HG03139 (cell line): Measurements from ENCODE around the gene BAZ1B.
"Not testable (repeated sequence)": the region's sequence is repeated elsewhere in the genome, so short reads cannot be mapped to it uniquely, and the experiment has no call there.

ENCODE experiments used
- ATAC-seq: cut with Tn5 transposase; IDR thresholded peaks from one replicate; pipeline ENCODE4 v1.9.1; 2021; ENCODE audit not compliant: unreplicated experiment

Gene BAZ1B

GRCh38 chr7:73509463-73509862 is 12.6 kb downstream of the BAZ1B start:
- ATAC-seq = no peak

GRCh38 chr7:73507556-73507955 is 14.5 kb downstream of the BAZ1B start:
- no peak for ATAC-seq

GRCh38 chr7:73504920-73505319 is 17.2 kb downstream of the BAZ1B start:
- no peak for ATAC-seq

- ATAC-seq = no peak
Measured at GRCh38 chr7:73504017-73504416, 18.1 kb downstream of the BAZ1B start.

GRCh38 chr7:73503229-73503628 is 18.9 kb downstream of the BAZ1B start:
- ATAC-seq = no peak

- ATAC-seq = no peak
Measured at GRCh38 chr7:73496626-73497025, 25.5 kb downstream of the BAZ1B start.

GRCh38 chr7:73495507-73495906 is 26.6 kb downstream of the BAZ1B start:
- ATAC-seq = not testable (repeated sequence)

GRCh38 chr7:73489976-73490375 is 32.1 kb downstream of the BAZ1B start:
- no peak for ATAC-seq

- ATAC-seq = no peak
Measured at GRCh38 chr7:73487486-73487885, 34.6 kb downstream of the BAZ1B start.

- no peak for ATAC-seq
Measured at GRCh38 chr7:73483171-73483570, 38.9 kb downstream of the BAZ1B start.

- ATAC-seq = no peak
Measured at GRCh38 chr7:73482746-73483145, 39.3 kb downstream of the BAZ1B start.

GRCh38 chr7:73481521-73481920 is 40.6 kb downstream of the BAZ1B start:
- not testable (repeated sequence) for ATAC-seq

GRCh38 chr7:73478549-73478948 is 43.5 kb downstream of the BAZ1B start:
- ATAC-seq = no peak

GRCh38 chr7:73477376-73477775 is 44.7 kb downstream of the BAZ1B start:
- ATAC-seq = no peak

- no peak for ATAC-seq
Measured at GRCh38 chr7:73470208-73470607, 51.9 kb downstream of the BAZ1B start.

GRCh38 chr7:73467046-73467445 is 55.0 kb downstream of the BAZ1B start:
- ATAC-seq = not testable (repeated sequence)

GRCh38 chr7:73466112-73466511 is 56.0 kb downstream of the BAZ1B start:
- ATAC-seq = no peak

- no peak for ATAC-seq
Measured at GRCh38 chr7:73463966-73464365, 58.1 kb downstream of the BAZ1B start.

GRCh38 chr7:73463260-73463659 is 58.8 kb downstream of the BAZ1B start:
- no peak for ATAC-seq

GRCh38 chr7:73461782-73462285 is 60.3 kb downstream of the BAZ1B start:
- no peak for ATAC-seq

- no peak for ATAC-seq
Measured at GRCh38 chr7:73454424-73454823, 67.7 kb downstream of the BAZ1B start.

- ATAC-seq = no peak
Measured at GRCh38 chr7:73452999-73453635, 69.0 kb downstream of the BAZ1B start.

GRCh38 chr7:73451780-73452398 is 70.2 kb downstream of the BAZ1B start:
- no peak for ATAC-seq
